Epithelial cell of proximal tubule (primary cell): ENCODE results near the gene FGF1. TPM values are rescaled to one million over a fixed set of nuclear protein-coding genes. Genes with fewer than 3 reads are reported as not detected.
A peak's percentile ranks its signal among the peaks of the same experiment; 100 is the strongest.

Experiments used
- DNase-seq: peaks from one replicate; pipeline ENCODE4 v3.0.0-alpha.2; 2011; ENCODE audit warnings: low read depth
- H3K4me3 ChIP-seq: 2 replicates; pipeline ENCODE4 v1.5.1; 2011; ENCODE audit warnings: low read depth, mild to moderate bottlenecking, low read length
- CTCF ChIP-seq: conservative IDR thresholded peaks from 2 replicates; pipeline ENCODE4 v1.5.1; 2012; ENCODE audit warnings: low read depth, mild to moderate bottlenecking, low read length
- total RNA-seq: library from RNA; depleted of rRNA; stranded (reverse); fragments of >200 nt; gene quantifications from 2 replicates; pipeline ENCODE4 v1.2.3, GENCODE V29; 2015

Gene FGF1
- total RNA-seq, 1 donor from 2014 or later, result 1.2 TPM

GRCh38 chr5:142600611-142601358, 85.1 kb downstream of the FGF1 start:
- no peak for DNase-seq
- H3K4me3 ChIP-seq, result peak overlapping the region; percentile 38
- TF ChIP-seq CTCF, result no peak

- no peak overlapping the region for H3K4me3 ChIP-seq
- no peak for TF ChIP-seq CTCF
- no peak for DNase-seq
Observed at GRCh38 chr5:142600092-142600491, 85.8 kb downstream of the FGF1 start.

- DNase-seq, result no peak
- no peak overlapping the region for H3K4me3 ChIP-seq
- no peak for TF ChIP-seq CTCF
Observed at GRCh38 chr5:142598338-142598700, 87.6 kb downstream of the FGF1 start.

GRCh38 chr5:142597546-142598337, 88.1 kb downstream of the FGF1 start:
- no peak for DNase-seq
- H3K4me3 ChIP-seq, result no peak overlapping the region
- no peak for TF ChIP-seq CTCF

GRCh38 chr5:142597025-142597424, 88.9 kb downstream of the FGF1 start:
- DNase-seq, result no peak
- H3K4me3 ChIP-seq, result no peak overlapping the region
- no peak for TF ChIP-seq CTCF

- no peak overlapping the region for H3K4me3 ChIP-seq
- no peak for DNase-seq
- TF ChIP-seq CTCF, result no peak
Observed at GRCh38 chr5:142592365-142592764, 93.5 kb downstream of the FGF1 start.
